IPS-11a (cell line): Measurements from ENCODE around the gene SNAP25.

ENCODE experiments used
- H3K4me3 ChIP-seq: one replicate; pipeline ENCODE4 v1.5.1; 2013; ENCODE audit warnings: low read depth, low read length, control low read depth

Gene SNAP25

GRCh38 chr20:10328897-10329255 is 110.2 kb downstream of the SNAP25 start:
- no peak overlapping the region for H3K4me3 ChIP-seq

- no peak overlapping the region for H3K4me3 ChIP-seq
These were observed 110.9 kb downstream of the SNAP25 start for GRCh38 chr20:10329387-10330005.

GRCh38 chr20:10330071-10330470 is 111.4 kb downstream of the SNAP25 start:
- no peak overlapping the region for H3K4me3 ChIP-seq

GRCh38 chr20:10332656-10333415 is 114.2 kb downstream of the SNAP25 start:
- H3K4me3 ChIP-seq: no peak overlapping the region

- H3K4me3 ChIP-seq: no peak overlapping the region
These were observed 118.5 kb downstream of the SNAP25 start for GRCh38 chr20:10336959-10337729.

- no peak overlapping the region for H3K4me3 ChIP-seq
These were observed 120.0 kb downstream of the SNAP25 start for GRCh38 chr20:10338426-10339180.

DNA sequence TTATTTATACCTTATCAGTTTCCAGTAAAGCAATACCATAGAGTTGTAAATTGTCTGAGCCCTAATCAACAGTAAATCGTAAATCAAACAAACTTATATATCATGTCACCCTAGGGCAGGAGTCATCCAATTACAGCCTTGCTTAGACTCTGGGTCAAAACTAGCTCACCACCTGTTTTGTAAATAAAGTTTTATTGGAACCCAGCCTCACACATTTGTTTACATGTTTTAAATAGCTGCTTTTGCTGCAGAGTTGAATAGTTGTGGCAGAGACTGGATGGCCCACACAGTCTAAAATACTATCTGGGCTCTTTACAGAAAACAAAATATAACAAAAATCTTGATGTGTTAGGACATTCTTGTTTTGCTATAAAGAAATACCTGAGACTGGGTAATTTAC is 121.0 kb downstream of the SNAP25 start:
- no peak overlapping the region for H3K4me3 ChIP-seq

DNA sequence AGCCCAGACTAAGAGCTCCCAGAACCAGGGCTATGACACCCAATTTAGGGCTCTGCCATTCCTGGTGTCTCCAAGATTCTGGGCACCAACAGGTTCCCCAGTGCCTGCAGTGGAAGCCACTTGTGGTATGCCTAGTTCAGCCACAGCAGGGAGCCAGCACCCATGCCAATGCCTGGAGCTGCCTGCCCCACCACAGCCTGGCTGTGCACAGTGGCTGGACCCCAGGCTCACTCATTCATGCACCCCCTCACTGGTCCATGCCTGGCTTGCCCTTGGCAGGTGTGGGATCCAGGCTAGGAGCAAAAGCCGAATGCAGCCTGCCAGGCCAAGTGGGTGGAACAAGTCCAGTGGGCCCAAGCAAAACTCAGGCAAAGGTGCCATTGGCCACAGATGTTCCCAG is 123.5 kb downstream of the SNAP25 start:
- H3K4me3 ChIP-seq: no peak overlapping the region

DNA sequence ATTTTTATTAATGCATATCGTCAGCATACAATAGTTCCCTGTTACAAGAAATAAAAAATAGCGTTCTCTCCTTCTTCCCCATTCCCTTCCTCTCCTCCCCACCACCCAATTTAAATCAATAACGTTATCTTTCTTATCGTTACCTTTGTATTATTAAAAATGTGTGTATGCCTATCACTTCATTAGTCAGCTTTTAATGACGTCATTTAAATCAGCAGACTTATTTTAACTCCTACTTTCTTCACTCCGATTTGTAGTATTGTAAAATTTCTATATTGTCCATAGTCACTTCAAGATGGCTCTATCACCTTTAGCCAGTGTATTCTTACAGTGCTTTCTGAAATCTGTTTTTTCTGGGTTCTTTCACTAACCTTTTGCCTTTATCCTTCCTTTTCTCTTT is 126.3 kb downstream of the SNAP25 start:
- H3K4me3 ChIP-seq: no peak overlapping the region

DNA sequence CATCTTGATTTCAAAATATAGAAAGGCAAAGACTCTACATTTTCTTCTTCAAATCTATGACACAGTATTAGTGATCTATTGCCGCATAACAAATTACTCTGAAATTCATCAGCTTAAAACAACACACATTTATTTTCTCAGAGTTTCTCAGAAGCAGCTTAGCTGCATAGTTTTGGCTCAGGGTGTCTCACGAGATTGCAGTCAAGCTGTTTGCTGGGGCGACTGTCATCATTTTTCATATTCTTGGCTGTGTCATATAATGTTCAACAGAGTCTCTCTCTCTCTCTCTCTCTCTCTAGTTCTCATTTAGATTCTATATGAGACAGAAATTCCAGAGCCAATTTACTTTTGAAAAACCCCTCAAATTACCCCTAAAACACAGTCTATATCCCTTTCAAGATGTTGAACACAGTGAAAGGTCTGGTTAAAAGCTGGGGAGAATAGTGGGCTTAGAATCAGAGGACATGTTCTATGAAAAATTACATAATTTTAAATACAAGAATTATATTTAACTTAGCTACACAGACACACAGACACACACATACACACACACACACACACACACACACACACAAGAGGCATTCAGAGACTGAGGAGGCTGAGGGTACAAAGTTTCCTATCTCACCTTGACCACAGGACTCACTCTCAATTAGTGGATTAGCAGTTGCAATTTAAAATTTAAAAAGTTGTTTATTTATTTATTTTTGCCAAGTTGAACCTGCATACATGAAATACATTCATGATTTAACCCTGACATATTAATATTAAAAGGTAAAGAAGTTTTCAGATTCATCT is 128.7 kb downstream of the SNAP25 start:
- no peak overlapping the region for H3K4me3 ChIP-seq

- no peak overlapping the region for H3K4me3 ChIP-seq
These were observed 130.5 kb downstream of the SNAP25 start for GRCh38 chr20:10349118-10349517.

DNA sequence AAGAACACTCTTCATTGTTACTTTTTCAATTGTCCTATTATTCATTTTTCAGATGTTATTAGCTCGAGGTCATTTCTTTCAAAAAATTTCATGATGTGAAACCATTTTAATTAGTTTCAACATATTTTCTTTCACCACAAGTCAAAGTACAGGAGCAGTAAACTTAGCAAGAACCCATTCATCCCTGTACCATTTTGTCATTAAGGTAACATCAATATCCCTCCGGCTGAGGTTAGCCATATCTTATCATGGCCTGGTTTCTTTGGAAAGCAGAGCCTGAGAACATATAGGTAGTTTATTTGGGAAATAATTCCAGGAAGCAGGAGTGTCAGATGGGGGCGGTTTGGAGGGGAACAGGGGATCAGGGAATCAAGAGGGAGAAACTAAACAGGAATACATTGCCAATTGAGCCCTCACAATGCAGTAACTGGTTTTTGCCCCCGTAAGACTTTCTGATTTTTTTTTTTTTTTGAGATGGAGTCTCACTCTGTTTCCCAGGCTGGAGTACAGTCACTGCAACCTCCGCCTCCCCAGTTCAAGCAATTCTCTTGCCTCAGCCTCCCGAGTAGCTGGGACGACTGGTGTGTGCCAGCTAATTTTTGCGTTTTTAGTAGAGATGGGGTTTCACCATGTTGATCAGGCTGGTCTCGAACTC is 131.7 kb downstream of the SNAP25 start:
- no peak overlapping the region for H3K4me3 ChIP-seq

DNA sequence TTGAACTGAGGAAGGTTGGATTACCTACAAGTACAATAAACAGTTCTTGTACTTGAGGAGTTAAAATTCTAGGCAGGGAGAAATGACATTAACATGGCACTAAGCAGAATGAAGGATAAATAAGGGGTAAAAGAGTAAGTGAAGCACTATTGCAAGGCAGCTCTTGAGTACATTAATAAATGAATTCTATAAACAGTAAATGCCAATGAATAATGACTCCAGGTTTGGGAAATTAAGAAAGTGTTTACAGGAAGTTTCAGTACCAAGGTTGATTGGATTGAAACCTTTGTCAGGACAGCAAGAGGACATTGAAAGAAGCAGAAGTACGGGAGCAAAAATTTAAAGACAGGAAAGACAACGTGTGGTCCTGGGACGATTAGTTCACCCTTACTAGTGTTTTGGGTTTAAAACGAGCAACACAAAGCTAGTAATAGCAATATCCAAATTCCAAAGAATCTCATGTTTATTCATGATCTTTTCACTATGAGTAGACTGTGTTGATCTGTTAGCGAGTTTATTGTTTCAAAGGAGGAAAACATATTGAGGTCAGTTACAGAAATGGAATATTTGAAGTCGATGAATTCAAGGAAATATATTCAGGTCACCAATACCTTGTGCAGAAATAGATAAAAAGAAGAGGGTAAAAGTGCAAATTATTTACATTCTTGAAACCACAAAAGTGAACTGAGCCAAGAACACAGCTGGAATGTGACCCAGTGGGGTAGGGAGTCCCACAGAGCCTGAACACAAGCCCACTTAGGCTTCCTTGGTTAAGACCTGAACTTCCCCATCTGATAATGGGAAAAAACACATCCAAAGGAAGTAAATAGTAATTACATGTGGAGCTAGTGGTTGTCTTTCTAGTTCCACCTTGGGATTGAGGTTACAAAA is 134.5 kb downstream of the SNAP25 start:
- no peak overlapping the region for H3K4me3 ChIP-seq

GRCh38 chr20:10356628-10357027 is 138.0 kb downstream of the SNAP25 start:
- H3K4me3 ChIP-seq: no peak overlapping the region
